BLaER1 treated with 17β-estradiol and CSF1 and Interleukin-3, amounts not matched to agents 10 nM and 100 nM (cell line): Measurements from ENCODE around the gene MICAL3.

Source experiments
- H3K27ac ChIP-seq, 11 experiments: shearing (Covaris generic); formaldehyde crosslinking; 2 replicates each; pipeline ENCODE4 v1.8.1; 2022
- H3K27me3 ChIP-seq, 11 experiments: shearing (Covaris generic); formaldehyde crosslinking; 2 replicates each; pipeline ENCODE4 v1.8.1; 2022
- H3K36me3 ChIP-seq, 11 experiments: shearing (Covaris generic); formaldehyde crosslinking; 2 replicates each; pipeline ENCODE4 v1.8.1; 2022
- H3K4me1 ChIP-seq, 10 experiments: shearing (Covaris generic); formaldehyde crosslinking; 2 replicates each; pipeline ENCODE4 v1.8.1; 2022
- H3K4me2 ChIP-seq, 11 experiments: shearing (Covaris generic); formaldehyde crosslinking; 2 replicates each; pipeline ENCODE4 v1.8.1; 2022
- H3K4me3 ChIP-seq, 10 experiments: shearing (Covaris generic); formaldehyde crosslinking; 2 replicates each; pipeline ENCODE4 v1.8.1; 2022
- H3K9ac ChIP-seq, 11 experiments: shearing (Covaris generic); formaldehyde crosslinking; 2 replicates each; pipeline ENCODE4 v1.8.1; 2022
- H3K9me3 ChIP-seq, 11 experiments: shearing (Covaris generic); formaldehyde crosslinking; replicated peaks in 1 of 11; 2 replicates each; pipeline ENCODE4 v1.8.1; 2022
- H4K20me1 ChIP-seq, 11 experiments: shearing (Covaris generic); formaldehyde crosslinking; 2 replicates each; pipeline ENCODE4 v1.8.1; 2022
- Cebpa-rat ChIP-seq, 11 experiments: shearing (Covaris generic); IDR thresholded peaks; 2 replicates each; pipeline ENCODE4 v1.8.1; 2022

MICAL3 gene

GRCh38 chr22:17804331-17805080, 219.9 kb downstream of the MICAL3 start:
- Histone ChIP-seq H3K4me3 (no peak overlapping the region), H3K36me3 (peaks cover 34 to 70% (median 50%) of the 10 kb centered on the region in 11 experiments), H3K9ac (no peak overlapping the region), H3K4me1 (peaks cover 26 to 39% (median 32%) of the 10 kb centered on the region in 10 experiments), H3K27ac (no peak overlapping the region), H4K20me1 (peaks cover 0 to 30% (median 0%) of the 10 kb centered on the region in 11 experiments; a peak in 3 of 22 replicates), H3K4me2 (no peak overlapping the region), H3K9me3 (no peaks in the 10 kb centered on the region), H3K27me3 (no peaks in the 10 kb centered on the region)
- no peak for TF ChIP-seq Cebpa-rat (IDR thresholded peaks at IDR 0.05)

GRCh38 chr22:17803609-17804270, 220.6 kb downstream of the MICAL3 start:
- H3K27me3 ChIP-seq, result no peaks in the 10 kb centered on the region
- no peak overlapping the region for H3K4me2 ChIP-seq
- H3K36me3 ChIP-seq, result peaks cover 30 to 62% (median 44%) of the 10 kb centered on the region in 11 experiments
- H3K27ac ChIP-seq, result no peak overlapping the region
- no peaks in the 10 kb centered on the region for H3K9me3 ChIP-seq
- H3K4me1 ChIP-seq, result peaks cover 33 to 42% (median 38%) of the 10 kb centered on the region in 10 experiments
- no peak overlapping the region for H3K9ac ChIP-seq
- H4K20me1 ChIP-seq, result peaks cover 0 to 28% (median 0%) of the 10 kb centered on the region in 11 experiments; a peak in 3 of 22 replicates
- TF ChIP-seq Cebpa-rat (IDR thresholded peaks at IDR 0.05), result no peak
- H3K4me3 ChIP-seq, result no peak overlapping the region

GRCh38 chr22:17802822-17803221, 221.5 kb downstream of the MICAL3 start:
- Histone ChIP-seq H3K4me2 (no peak overlapping the region), H3K27me3 (no peaks in the 10 kb centered on the region), H4K20me1 (peaks cover 0 to 27% (median 0%) of the 10 kb centered on the region in 11 experiments; a peak in 4 of 22 replicates), H3K9ac (no peak overlapping the region), H3K9me3 (no peaks in the 10 kb centered on the region), H3K4me3 (no peak overlapping the region), H3K27ac (no peak overlapping the region), H3K36me3 (peaks cover 21 to 53% (median 35%) of the 10 kb centered on the region in 11 experiments; a peak in 21 of 22 replicates), H3K4me1 (peaks cover 42 to 51% (median 47%) of the 10 kb centered on the region in 10 experiments)
- no peak for TF ChIP-seq Cebpa-rat (IDR thresholded peaks at IDR 0.05)

- Histone ChIP-seq H3K36me3 (peaks cover 17 to 49% (median 31%) of the 10 kb centered on the region in 11 experiments; a peak in 21 of 22 replicates), H3K9ac (no peak overlapping the region), H3K4me1 (peaks cover 46 to 55% (median 52%) of the 10 kb centered on the region in 10 experiments), H3K4me2 (peak overlapping the region in 5 of 11 experiments; percentile 59 to 86 (median 78); a peak in 5 of 22 replicates), H3K27ac (no peak overlapping the region), H4K20me1 (peaks cover 0 to 26% (median 0%) of the 10 kb centered on the region in 11 experiments; a peak in 5 of 22 replicates), H3K27me3 (no peaks in the 10 kb centered on the region), H3K9me3 (no peaks in the 10 kb centered on the region), H3K4me3 (no peak overlapping the region)
- TF ChIP-seq Cebpa-rat (IDR thresholded peaks at IDR 0.05), result no peak
These were observed 221.9 kb downstream of the MICAL3 start for GRCh38 chr22:17802411-17802810.

GRCh38 chr22:17797721-17798559, 226.4 kb downstream of the MICAL3 start:
- peak overlapping the region; percentile 4 to 67 (median 29); a peak in 16 of 22 replicates for H3K27ac ChIP-seq

GRCh38 chr22:17796695-17797094, 227.7 kb downstream of the MICAL3 start:
- Histone ChIP-seq H3K9me3 (no peaks in the 10 kb centered on the region), H3K9ac (peak overlapping the region in 1 of 11 experiments; percentile 19; a peak in 1 of 22 replicates), H3K4me3 (no peak overlapping the region; a peak in 2 of 20 replicates), H3K36me3 (no peaks in the 10 kb centered on the region), H4K20me1 (peaks cover 0 to 83% (median 0%) of the 10 kb centered on the region in 11 experiments; a peak in 9 of 22 replicates), H3K27me3 (peaks cover 0 to 28% (median 14%) of the 10 kb centered on the region in 11 experiments; a peak in 12 of 22 replicates), H3K27ac (0 out of 22 replicates have a peak overlapping the region, but pooled peaks of 1 of the 11 experiments have one; percentile 1), H3K4me2 (peak overlapping the region in 10 of 11 experiments; percentile 8 to 84 (median 81); a peak in 18 of 22 replicates), H3K4me1 (peaks cover 72 to 99% (median 87%) of the 10 kb centered on the region in 10 experiments)
- TF ChIP-seq Cebpa-rat (IDR thresholded peaks at IDR 0.05), result no peak

More at GRCh38 chr22:17797721-17798559, 226.4 kb downstream of the MICAL3 start:
- Histone ChIP-seq H3K9me3 (no peaks in the 10 kb centered on the region), H3K4me2 (peak overlapping the region; percentile 72 to 86 (median 82)), H3K4me3 (no peak overlapping the region), H4K20me1 (peaks cover 0 to 70% (median 0%) of the 10 kb centered on the region in 11 experiments; a peak in 9 of 22 replicates), H3K36me3 (peaks cover 0 to 6% (median 0%) of the 10 kb centered on the region in 11 experiments; a peak in 1 of 22 replicates), H3K4me1 (peaks cover 77 to 94% (median 86%) of the 10 kb centered on the region in 10 experiments), H3K9ac (peak overlapping the region in 9 of 11 experiments; percentile 0 to 47 (median 21); a peak in 10 of 22 replicates), H3K27me3 (peaks cover 0 to 28% (median 14%) of the 10 kb centered on the region in 11 experiments; a peak in 12 of 22 replicates)
- no peak for TF ChIP-seq Cebpa-rat (IDR thresholded peaks at IDR 0.05)

GRCh38 chr22:17795661-17796548, 228.5 kb downstream of the MICAL3 start:
- peaks cover 0 to 85% (median 0%) of the 10 kb centered on the region in 11 experiments; a peak in 9 of 22 replicates for H4K20me1 ChIP-seq
- H3K27ac ChIP-seq, result 0 out of 22 replicates have a peak overlapping the region, but pooled peaks of 1 of the 11 experiments have one; percentile 1
- H3K27me3 ChIP-seq, result peaks cover 0 to 28% (median 14%) of the 10 kb centered on the region in 11 experiments; a peak in 12 of 22 replicates

More at GRCh38 chr22:17795661-17796548, 228.5 kb downstream of the MICAL3 start:
- Histone ChIP-seq H3K4me2 (peak overlapping the region; percentile 57 to 84 (median 80)), H3K4me3 (no peak overlapping the region; a peak in 1 of 20 replicates), H3K36me3 (peaks cover 0 to 5% (median 3%) of the 10 kb centered on the region in 11 experiments; a peak in 14 of 22 replicates), H3K4me1 (peaks cover 64 to 93% (median 80%) of the 10 kb centered on the region in 10 experiments), H3K9me3 (no peaks in the 10 kb centered on the region), H3K9ac (peak overlapping the region in 3 of 11 experiments; percentile 1 to 19 (median 14); a peak in 3 of 22 replicates)
- no peak for TF ChIP-seq Cebpa-rat (IDR thresholded peaks at IDR 0.05)
